ENCODE results near the gene DNAJB13.

Gene DNAJB13

GRCh38 chr11:74006743-74007304 lies 56.0 kb downstream of the DNAJB13 start:
- Histone ChIP-seq H3K4me2 (ENCODE audit: low read length) (no peak overlapping the region), H2BK12ac (ENCODE audit: low read length) (no peak overlapping the region), H2AFZ (ENCODE audit: insufficient read depth, low read length, poor library complexity) (no peak overlapping the region), H3K27ac (ENCODE audit: low read depth, low read length) (no peak overlapping the region), H3K9me3 (ENCODE audit: insufficient read depth, low read depth, low read length) (peaks cover 2% of the 10 kb centered on the region), H3K79me2 (ENCODE audit: control insufficient read depth, insufficient read depth, low read length, poor library complexity) (no peaks in the 10 kb centered on the region), H2BK120ac (ENCODE audit: insufficient read depth, low read length, poor library complexity) (no peak overlapping the region), H2BK5ac (ENCODE audit: low read depth, low read length, poor library complexity) (no peak overlapping the region), H4K8ac (ENCODE audit: low read depth, low read length) (no peak overlapping the region), H3K4ac (ENCODE audit: low read depth, low read length) (no peak overlapping the region), H3K9ac (ENCODE audit: low read length) (no peak overlapping the region), H3K4me3 (ENCODE audit: low read depth, low read length) (no peak overlapping the region), H2AK5ac (ENCODE audit: low read length) (no peak overlapping the region), H3K79me1 (ENCODE audit: low read length) (no peaks in the 10 kb centered on the region), H3K27me3 (ENCODE audit: insufficient read depth, low read length) (no peaks in the 10 kb centered on the region), H3K14ac (ENCODE audit: low read length) (no peak overlapping the region), H3K4me1 (ENCODE audit: control insufficient read depth in 1 of 2, insufficient read depth in 2 of 2, low read length in 2 of 2) (no peaks in the 10 kb centered on the region), H3K36me3 (ENCODE audit: control insufficient read depth in 1 of 2, insufficient read depth in 2 of 2, low read length in 2 of 2) (peaks cover 0 to 4% of the 10 kb centered on the region in 2 experiments), H3K23ac (ENCODE audit: low read length) (no peak overlapping the region), H4K12ac (ENCODE audit: low read depth, low read length) (no peak overlapping the region), H3K18ac (ENCODE audit: low read length) (no peak overlapping the region), H4K91ac (ENCODE audit: low read depth, low read length) (no peak overlapping the region)
- no peak for DNase-seq
- no CpG with 5 or more reads among the region's 7 CpGs for WGBS (ENCODE audit: extremely low coverage, insufficient coverage, insufficient read length)

- no peak overlapping the region for H4K8ac ChIP-seq (ENCODE audit: low read depth, low read length)
- H4K12ac ChIP-seq (ENCODE audit: low read depth, low read length): no peak overlapping the region
- H3K79me2 ChIP-seq (ENCODE audit: control insufficient read depth, insufficient read depth, low read length, poor library complexity): no peaks in the 10 kb centered on the region
- no peak overlapping the region for H3K4me2 ChIP-seq (ENCODE audit: low read length)
- H3K79me1 ChIP-seq (ENCODE audit: low read length): no peaks in the 10 kb centered on the region
- H3K23ac ChIP-seq (ENCODE audit: low read length): no peak overlapping the region
- H3K4me1 ChIP-seq (ENCODE audit: control insufficient read depth in 1 of 2, insufficient read depth in 2 of 2, low read length in 2 of 2): no peaks in the 10 kb centered on the region
- H3K4me3 ChIP-seq (ENCODE audit: low read depth, low read length): no peak overlapping the region
- no peaks in the 10 kb centered on the region for H3K9me3 ChIP-seq (ENCODE audit: insufficient read depth, low read depth, low read length)
- no CpG with 5 or more reads among the region's 6 CpGs for WGBS (ENCODE audit: extremely low coverage, insufficient coverage, insufficient read length)
- no peak overlapping the region for H3K27ac ChIP-seq (ENCODE audit: low read depth, low read length)
- H2BK12ac ChIP-seq (ENCODE audit: low read length): no peak overlapping the region
- H3K18ac ChIP-seq (ENCODE audit: low read length): no peak overlapping the region
- H3K9ac ChIP-seq (ENCODE audit: low read length): no peak overlapping the region
- no peak for DNase-seq
- no peak overlapping the region for H2AK5ac ChIP-seq (ENCODE audit: low read length)
- H2BK120ac ChIP-seq (ENCODE audit: insufficient read depth, low read length, poor library complexity): no peak overlapping the region
- no peak overlapping the region for H2BK5ac ChIP-seq (ENCODE audit: low read depth, low read length, poor library complexity)
- peaks cover 0 to 4% of the 10 kb centered on the region in 2 experiments for H3K36me3 ChIP-seq (ENCODE audit: control insufficient read depth in 1 of 2, insufficient read depth in 2 of 2, low read length in 2 of 2)
- H3K27me3 ChIP-seq (ENCODE audit: insufficient read depth, low read length): no peaks in the 10 kb centered on the region
- H3K14ac ChIP-seq (ENCODE audit: low read length): no peak overlapping the region
- H3K4ac ChIP-seq (ENCODE audit: low read depth, low read length): no peak overlapping the region
- H4K91ac ChIP-seq (ENCODE audit: low read depth, low read length): no peak overlapping the region
- H2AFZ ChIP-seq (ENCODE audit: insufficient read depth, low read length, poor library complexity): no peak overlapping the region
Observed at GRCh38 chr11:74007691-74008372, 57.0 kb downstream of the DNAJB13 start.

- no peak within 1 kb of the TSS for H4K91ac ChIP-seq (ENCODE audit: low read depth, low read length)
- no peak within 1 kb of the TSS for H2AK5ac ChIP-seq (ENCODE audit: low read length)
- no peaks in the 10 kb centered on the region for H3K79me2 ChIP-seq (ENCODE audit: control insufficient read depth, insufficient read depth, low read length, poor library complexity)
- H3K36me3 ChIP-seq (ENCODE audit: control insufficient read depth in 1 of 2, insufficient read depth in 2 of 2, low read length in 2 of 2): peaks cover 0 to 4% of the 10 kb centered on the region in 2 experiments
- H3K4me3 ChIP-seq (ENCODE audit: low read depth, low read length): no peak within 1 kb of the TSS
- no peak within 1 kb of the TSS for H2BK120ac ChIP-seq (ENCODE audit: insufficient read depth, low read length, poor library complexity)
- H3K4me1 ChIP-seq (ENCODE audit: control insufficient read depth in 1 of 2, insufficient read depth in 2 of 2, low read length in 2 of 2): no peaks in the 10 kb centered on the region
- H3K18ac ChIP-seq (ENCODE audit: low read length): no peak within 1 kb of the TSS
- no peak within 1 kb of the TSS for H3K14ac ChIP-seq (ENCODE audit: low read length)
- no peaks in the 10 kb centered on the region for H3K9me3 ChIP-seq (ENCODE audit: insufficient read depth, low read depth, low read length)
- no peak within 1 kb of the TSS for H3K9ac ChIP-seq (ENCODE audit: low read length)
- no peaks in the 10 kb centered on the region for H3K27me3 ChIP-seq (ENCODE audit: insufficient read depth, low read length)
- no peak within 1 kb of the TSS for H2AFZ ChIP-seq (ENCODE audit: insufficient read depth, low read length, poor library complexity)
- H3K4ac ChIP-seq (ENCODE audit: low read depth, low read length): no peak within 1 kb of the TSS
- no peaks in the 10 kb centered on the region for H3K79me1 ChIP-seq (ENCODE audit: low read length)
- no peak within 1 kb of the TSS for H2BK5ac ChIP-seq (ENCODE audit: low read depth, low read length, poor library complexity)
- H3K4me2 ChIP-seq (ENCODE audit: low read length): no peak within 1 kb of the TSS
- no peak within 1 kb of the TSS for H4K12ac ChIP-seq (ENCODE audit: low read depth, low read length)
- no peak within 1 kb of the TSS for H3K27ac ChIP-seq (ENCODE audit: low read depth, low read length)
- H4K8ac ChIP-seq (ENCODE audit: low read depth, low read length): no peak within 1 kb of the TSS
- no peak within 1 kb of the TSS for H2BK12ac ChIP-seq (ENCODE audit: low read length)
- no peak within 1 kb of the TSS for H3K23ac ChIP-seq (ENCODE audit: low read length)
- WGBS (ENCODE audit: extremely low coverage, insufficient coverage, insufficient read length): no CpG with 5 or more reads among the region's 9 CpGs
- no peak for DNase-seq
Observed at GRCh38 chr11:74008373-74009229, 57.8 kb downstream of the DNAJB13 start, which contains the start of gene UCP3. TSS of gene UCP3 (minus strand) at chr11:74009085. CDS start at chr11:74007042, 2,043 bp downstream.

- H3K4me2 ChIP-seq (ENCODE audit: low read length): no peak overlapping the region
- H4K91ac ChIP-seq (ENCODE audit: low read depth, low read length): no peak overlapping the region
- no peak overlapping the region for H3K27ac ChIP-seq (ENCODE audit: low read depth, low read length)
- no peak for DNase-seq
- H4K8ac ChIP-seq (ENCODE audit: low read depth, low read length): no peak overlapping the region
- H2BK120ac ChIP-seq (ENCODE audit: insufficient read depth, low read length, poor library complexity): no peak overlapping the region
- no peak overlapping the region for H3K9ac ChIP-seq (ENCODE audit: low read length)
- H3K4ac ChIP-seq (ENCODE audit: low read depth, low read length): no peak overlapping the region
- no peak overlapping the region for H2BK5ac ChIP-seq (ENCODE audit: low read depth, low read length, poor library complexity)
- no peak overlapping the region for H2BK12ac ChIP-seq (ENCODE audit: low read length)
- no peaks in the 10 kb centered on the region for H3K79me2 ChIP-seq (ENCODE audit: control insufficient read depth, insufficient read depth, low read length, poor library complexity)
- H2AK5ac ChIP-seq (ENCODE audit: low read length): no peak overlapping the region
- no peak overlapping the region for H4K12ac ChIP-seq (ENCODE audit: low read depth, low read length)
- no peaks in the 10 kb centered on the region for H3K27me3 ChIP-seq (ENCODE audit: insufficient read depth, low read length)
- H3K9me3 ChIP-seq (ENCODE audit: insufficient read depth, low read depth, low read length): no peaks in the 10 kb centered on the region
- no peak overlapping the region for H3K18ac ChIP-seq (ENCODE audit: low read length)
- no peak overlapping the region for H3K14ac ChIP-seq (ENCODE audit: low read length)
- no peaks in the 10 kb centered on the region for H3K4me1 ChIP-seq (ENCODE audit: control insufficient read depth in 1 of 2, insufficient read depth in 2 of 2, low read length in 2 of 2)
- no peaks in the 10 kb centered on the region for H3K36me3 ChIP-seq (ENCODE audit: control insufficient read depth in 1 of 2, insufficient read depth in 2 of 2, low read length in 2 of 2)
- no peak overlapping the region for H2AFZ ChIP-seq (ENCODE audit: insufficient read depth, low read length, poor library complexity)
- no peak overlapping the region for H3K23ac ChIP-seq (ENCODE audit: low read length)
- H3K79me1 ChIP-seq (ENCODE audit: low read length): no peaks in the 10 kb centered on the region
- WGBS (ENCODE audit: extremely low coverage, insufficient coverage, insufficient read length): no CpG with 5 or more reads among the region's 3 CpGs
- H3K4me3 ChIP-seq (ENCODE audit: low read depth, low read length): no peak overlapping the region
Observed at GRCh38 chr11:74009230-74009547, 58.4 kb downstream of the DNAJB13 start.

All from trophoblast cell (in vitro differentiated cells and primary cell).